Transverse colon (tissue), 4 donors: ENCODE data around the gene APOLD1.

Experiments used
- CTCF ChIP-seq, 5 experiments: fragments of 200-600 bp in 3 of 5; fragments of 450-650 bp in 2 of 5; sonication (generic) in 3 of 5; IDR thresholded peaks; 1 replicate in 2 of 5; 2 replicates in 3 of 5; pipeline ENCODE4 v1.5.1; 2016 to 2017; ENCODE audit warnings: antibody characterized with exemption in 5 of 5, inconsistent platforms in 3 of 5, mild to moderate bottlenecking in 2 of 5, moderate library complexity in 1 of 5
- POLR2A ChIP-seq: fragments of 450-650 bp; IDR thresholded peaks from one replicate; pipeline ENCODE4 v1.6.1; 2016; ENCODE audit warnings: antibody characterized with exemption, mild to moderate bottlenecking, moderate library complexity
- POLR2AphosphoS5 ChIP-seq, 3 donors: sonication (generic); formaldehyde crosslinking; IDR thresholded peaks; one replicate each; pipeline ENCODE4 v1.6.1; 2016; ENCODE audit warnings: antibody characterized with exemption in 3 of 3

GRCh38 chr12:12804432-12804886 is 19.0 kb downstream of the APOLD1 start:
- TF ChIP-seq POLR2AphosphoS5 (IDR thresholded peaks at IDR 0.05) (no peak), CTCF (IDR thresholded peaks at IDR 0.05) (no peak), POLR2A (no peak)
